Neural cell (in vitro differentiated cells): ENCODE data around the gene RAB40B. TPM values are rescaled to one million over a fixed set of nuclear protein-coding genes. Genes with fewer than 3 reads are reported as not detected.

ENCODE experiments used
- H2AFZ ChIP-seq: fragments of 200-600, 300-800 bp; sonication (generic), shearing (Covaris generic); 2 replicates; pipeline ENCODE4 v1.6.0; 2014; ENCODE audit warnings: low read depth, mild to moderate bottlenecking, antibody characterized with exemption, low read length, moderate library complexity
- H3F3A ChIP-seq: fragments of 200-600 bp; shearing (Covaris generic); 2 replicates; pipeline ENCODE4 v1.6.1; 2016; ENCODE audit warnings: mild to moderate bottlenecking, moderate library complexity, mixed read lengths, antibody characterized with exemption, low read length; ENCODE audit not compliant: insufficient read depth, poor library complexity, severe bottlenecking
- H3K27ac ChIP-seq: fragments of 200-600, 300-800 bp; sonication (generic), shearing (Covaris generic); 2 replicates; pipeline ENCODE4 v1.5.1; 2014; ENCODE audit warnings: mild to moderate bottlenecking, low read length, moderate library complexity
- H3K27me3 ChIP-seq: fragments of 300-800, 200-600 bp; sonication (generic), shearing (Covaris generic); 2 replicates; pipeline ENCODE4 v1.6.0; 2014; ENCODE audit warnings: mild to moderate bottlenecking, low read depth, low read length, moderate library complexity; ENCODE audit not compliant: insufficient read depth
- H3K36me3 ChIP-seq: fragments of 300-800, 200-600 bp; sonication (generic), shearing (Covaris generic); 2 replicates; pipeline ENCODE4 v1.5.1; 2014; ENCODE audit warnings: mild to moderate bottlenecking, antibody characterized with exemption, low read length, moderate library complexity; ENCODE audit not compliant: insufficient read depth
- H3K4me2 ChIP-seq: fragments of 300-800, 200-600 bp; sonication (generic), shearing (Covaris generic); 2 replicates; pipeline ENCODE4 v1.6.0; 2014; ENCODE audit warnings: mild to moderate bottlenecking, low read length
- H3K4me3 ChIP-seq: fragments of 300-800, 200-600 bp; sonication (generic), shearing (Covaris generic); 2 replicates; pipeline ENCODE4 v1.5.1; 2014; ENCODE audit warnings: mild to moderate bottlenecking, low read length, moderate library complexity
- H3K79me2 ChIP-seq: fragments of 200-600 bp; shearing (Covaris generic); replicated peaks from 2 replicates; pipeline ENCODE4 v1.6.0; 2014; ENCODE audit warnings: mild to moderate bottlenecking, low read length, moderate library complexity; ENCODE audit not compliant: insufficient read depth
- H3K9ac ChIP-seq: fragments of 300-800, 200-600 bp; sonication (generic), shearing (Covaris generic); 2 replicates; pipeline ENCODE4 v1.6.1; 2016; ENCODE audit warnings: mild to moderate bottlenecking, low read length, mixed read lengths
- H3K9me2 ChIP-seq: fragments of 200-600 bp; shearing (Covaris generic); 2 replicates; pipeline ENCODE4 v1.6.1; 2016; ENCODE audit warnings: mild to moderate bottlenecking, low read length, mixed read lengths; ENCODE audit not compliant: insufficient read depth
- H3K9me3 ChIP-seq: fragments of 200-600, 300-800 bp; sonication (generic), shearing (Covaris generic); 2 replicates; pipeline ENCODE4 v1.6.1; 2016; ENCODE audit warnings: mild to moderate bottlenecking, mixed run types, low read length, moderate library complexity, mixed read lengths
- H4K20me1 ChIP-seq: fragments of 200-600 bp; shearing (Covaris generic); 2 replicates; pipeline ENCODE4 v1.6.1; 2016; ENCODE audit warnings: mild to moderate bottlenecking, mixed run types; ENCODE audit not compliant: insufficient read depth
- CTCF ChIP-seq: fragments of 450-650 bp; IDR thresholded peaks from 2 replicates; pipeline ENCODE4 v1.5.1; 2014; ENCODE audit warnings: antibody characterized with exemption, mild to moderate bottlenecking, moderate library complexity; ENCODE audit not compliant: poor library complexity, severe bottlenecking
- EP300 ChIP-seq: fragments of 450-650 bp; conservative IDR thresholded peaks from 2 replicates; pipeline ENCODE4 v1.6.1; 2014; ENCODE audit warnings: antibody characterized with exemption, mild to moderate bottlenecking, moderate library complexity; ENCODE audit not compliant: poor library complexity, severe bottlenecking
- EZH2 ChIP-seq: fragments of 200-600, 300-800 bp; shearing (Covaris generic), sonication (generic); IDR thresholded peaks from 2 replicates; pipeline ENCODE4 v1.6.1; 2014; ENCODE audit warnings: antibody characterized with exemption, low read length, borderline replicate concordance, mild to moderate bottlenecking; ENCODE audit not compliant: insufficient read depth, poor library complexity, severe bottlenecking
- MXI1 ChIP-seq: fragments of 450-650 bp; conservative IDR thresholded peaks from 2 replicates; pipeline ENCODE4 v1.6.1; 2014; ENCODE audit warnings: antibody characterized with exemption, mild to moderate bottlenecking; ENCODE audit not compliant: poor library complexity, severe bottlenecking
- POLR2AphosphoS5 ChIP-seq: IDR thresholded peaks from 2 replicates; pipeline ENCODE4 v1.6.1; 2012
- RAD21 ChIP-seq: fragments of 450-650 bp; conservative IDR thresholded peaks from 2 replicates; pipeline ENCODE4 v1.6.1; 2014; ENCODE audit warnings: antibody characterized with exemption, mild to moderate bottlenecking, moderate library complexity
- REST ChIP-seq: IDR thresholded peaks from 2 replicates; pipeline ENCODE4 v1.6.1; 2012; ENCODE audit warnings: borderline replicate concordance
- SMC3 ChIP-seq: fragments of 450-650 bp; conservative IDR thresholded peaks from 2 replicates; pipeline ENCODE4 v1.6.1; 2014; ENCODE audit warnings: antibody characterized with exemption, mild to moderate bottlenecking, moderate library complexity; ENCODE audit not compliant: poor library complexity
- TAF1 ChIP-seq: IDR thresholded peaks from 2 replicates; pipeline ENCODE4 v1.6.1; 2012; ENCODE audit warnings: low read depth
- polyA plus RNA-seq: library from polyadenylated mRNA; depleted of rRNA; stranded (reverse); fragments of >200 nt; gene quantifications from 2 replicates; pipeline ENCODE4 v1.2.3, GENCODE V29; 2014

The RAB40B gene
- polyA plus RNA-seq, 1 donor from 2014 or later, result 37.2 TPM

DNA sequence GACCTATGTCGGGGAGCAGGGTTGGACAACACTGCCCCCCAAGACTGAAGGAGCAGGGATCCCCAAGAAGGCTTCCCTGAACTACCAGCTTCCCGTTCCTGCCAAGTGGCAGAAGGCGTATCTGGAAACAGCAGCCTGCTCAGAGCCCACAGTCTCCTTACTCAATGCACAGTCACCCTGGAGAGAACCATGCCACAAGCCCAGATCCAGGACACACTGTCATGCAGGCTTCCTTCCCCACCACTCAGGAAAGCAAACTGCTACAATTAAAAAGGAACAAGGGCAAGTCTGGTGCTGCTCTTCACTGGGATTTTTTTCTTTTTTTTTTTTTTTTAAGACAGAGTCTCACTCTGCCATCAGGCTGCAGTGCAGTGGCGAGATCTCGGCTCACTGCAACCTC, 58.5 kb downstream of the RAB40B start:
- TF ChIP-seq CTCF (no peak), EP300 (no peak), EZH2 (no peak), MXI1 (no peak), SMC3 (no peak), REST (no peak), RAD21 (no peak), TAF1 (no peak), POLR2AphosphoS5 (no peak)
- no peaks in the 10 kb centered on the region for H3K9me2 ChIP-seq
- no peak overlapping the region for H3K4me2 ChIP-seq
- no peak overlapping the region for H3K27ac ChIP-seq
- no peaks in the 10 kb centered on the region for H3F3A ChIP-seq
- H4K20me1 ChIP-seq, result no peaks in the 10 kb centered on the region
- H3K79me2 ChIP-seq, result peaks cover 47% of the 10 kb centered on the region
- H3K9ac ChIP-seq, result no peak overlapping the region
- H3K4me3 ChIP-seq, result no peak overlapping the region
- H3K9me3 ChIP-seq, result no peaks in the 10 kb centered on the region
- no peaks in the 10 kb centered on the region for H3K27me3 ChIP-seq
- no peaks in the 10 kb centered on the region for H3K36me3 ChIP-seq
- no peak overlapping the region for H2AFZ ChIP-seq

DNA sequence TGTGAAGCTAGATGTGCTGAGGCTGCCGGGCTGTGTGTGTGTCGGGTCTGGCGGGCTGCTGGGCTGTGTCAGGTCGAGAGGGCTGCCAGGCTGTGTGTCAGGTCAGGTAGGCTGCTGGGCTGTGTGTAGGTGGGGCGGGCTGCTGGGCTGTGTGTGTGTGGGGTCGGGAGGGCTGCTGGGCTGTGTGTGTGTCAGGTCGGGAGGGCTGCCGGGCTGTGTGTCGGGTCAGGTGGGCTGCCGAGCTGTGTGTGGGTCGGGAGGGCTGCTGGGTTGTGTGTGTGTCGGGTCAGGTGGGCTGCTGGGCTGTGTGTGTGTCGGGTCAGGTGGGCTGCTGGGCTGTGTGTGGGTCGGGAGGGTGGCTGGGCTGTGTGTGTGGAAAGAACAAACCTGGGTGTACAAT, 58.9 kb downstream of the RAB40B start:
- Histone ChIP-seq H4K20me1 (no peaks in the 10 kb centered on the region), H3K79me2 (peaks cover 49% of the 10 kb centered on the region)

More for the DNA sequence above, 58.9 kb downstream of the RAB40B start:
- TF ChIP-seq POLR2AphosphoS5 (no peak), REST (no peak), CTCF (no peak), SMC3 (no peak), RAD21 (no peak), EZH2 (no peak), TAF1 (no peak), MXI1 (no peak), EP300 (no peak)
- H3K4me3 ChIP-seq, result no peak overlapping the region
- H3K4me2 ChIP-seq, result no peak overlapping the region
- H2AFZ ChIP-seq, result no peak overlapping the region
- H3K27ac ChIP-seq, result no peak overlapping the region
- no peaks in the 10 kb centered on the region for H3K27me3 ChIP-seq
- H3K9me2 ChIP-seq, result no peaks in the 10 kb centered on the region
- no peaks in the 10 kb centered on the region for H3F3A ChIP-seq
- no peak overlapping the region for H3K9ac ChIP-seq
- no peaks in the 10 kb centered on the region for H3K9me3 ChIP-seq
- no peaks in the 10 kb centered on the region for H3K36me3 ChIP-seq
